Progenitor cell of endocrine pancreas (in vitro differentiated cells): ENCODE data around the gene TCEAL9. TPM values are rescaled to one million over a fixed set of nuclear protein-coding genes. Genes with fewer than 3 reads are reported as not detected.

Experiments
- DNase-seq: peaks from one replicate; pipeline ENCODE4 v3.0.0; 2021; ENCODE audit warnings: low spot score; ENCODE audit not compliant: unreplicated experiment
- H3K27ac Mint-ChIP-seq: 2 replicates; pipeline ENCODE4 v1.8.0; 2021; ENCODE audit warnings: mild to moderate bottlenecking, moderate library complexity, mixed read lengths
- H3K27me3 Mint-ChIP-seq: 2 replicates; pipeline ENCODE4 v1.8.0; 2021; ENCODE audit warnings: mixed read lengths
- H3K36me3 Mint-ChIP-seq: 2 replicates; pipeline ENCODE4 v1.8.0; 2022; ENCODE audit warnings: mixed read lengths; ENCODE audit not compliant: insufficient read depth
- H3K4me1 Mint-ChIP-seq: 2 replicates; pipeline ENCODE4 v1.8.0; 2021; ENCODE audit warnings: low read depth, mixed read lengths
- H3K4me3 Mint-ChIP-seq: 2 replicates; pipeline ENCODE4 v1.8.0; 2021; ENCODE audit warnings: low read depth, mild to moderate bottlenecking, moderate library complexity, mixed read lengths
- H3K9me3 Mint-ChIP-seq: 2 replicates; pipeline ENCODE4 v1.8.0; 2021; ENCODE audit warnings: low read depth, mixed read lengths
- total RNA-seq: library from RNA; stranded (reverse); gene quantifications from 2 replicates; pipeline ENCODE4 v1.2.1, GENCODE V29; 2021
- TF ChIP-seq, protein P1 (sequence below): fragments of 200-600 bp; sonication (generic); IDR thresholded peaks from one replicate; pipeline ENCODE4 v1.5.0; 2021; ENCODE audit warnings: antibody characterized with exemption, mild to moderate bottlenecking; ENCODE audit not compliant: unreplicated experiment

The TCEAL9 gene
- total RNA-seq, 1 donor from 2014 or later = 118 TPM

- H3K4me1 Mint-ChIP-seq = no peaks in the 10 kb centered on the region
- no peak for DNase-seq
- H3K27me3 Mint-ChIP-seq = no peaks in the 10 kb centered on the region
- H3K36me3 Mint-ChIP-seq = no peaks in the 10 kb centered on the region
- TF ChIP-seq, protein P1, sequence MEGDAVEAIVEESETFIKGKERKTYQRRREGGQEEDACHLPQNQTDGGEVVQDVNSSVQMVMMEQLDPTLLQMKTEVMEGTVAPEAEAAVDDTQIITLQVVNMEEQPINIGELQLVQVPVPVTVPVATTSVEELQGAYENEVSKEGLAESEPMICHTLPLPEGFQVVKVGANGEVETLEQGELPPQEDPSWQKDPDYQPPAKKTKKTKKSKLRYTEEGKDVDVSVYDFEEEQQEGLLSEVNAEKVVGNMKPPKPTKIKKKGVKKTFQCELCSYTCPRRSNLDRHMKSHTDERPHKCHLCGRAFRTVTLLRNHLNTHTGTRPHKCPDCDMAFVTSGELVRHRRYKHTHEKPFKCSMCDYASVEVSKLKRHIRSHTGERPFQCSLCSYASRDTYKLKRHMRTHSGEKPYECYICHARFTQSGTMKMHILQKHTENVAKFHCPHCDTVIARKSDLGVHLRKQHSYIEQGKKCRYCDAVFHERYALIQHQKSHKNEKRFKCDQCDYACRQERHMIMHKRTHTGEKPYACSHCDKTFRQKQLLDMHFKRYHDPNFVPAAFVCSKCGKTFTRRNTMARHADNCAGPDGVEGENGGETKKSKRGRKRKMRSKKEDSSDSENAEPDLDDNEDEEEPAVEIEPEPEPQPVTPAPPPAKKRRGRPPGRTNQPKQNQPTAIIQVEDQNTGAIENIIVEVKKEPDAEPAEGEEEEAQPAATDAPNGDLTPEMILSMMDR = no peak
- peaks cover 7% of the 10 kb centered on the region for H3K9me3 Mint-ChIP-seq
- no peak overlapping the region for H3K27ac Mint-ChIP-seq
- H3K4me3 Mint-ChIP-seq = no peak overlapping the region
Measured at GRCh38 chrX:103397707-103398106, 41.4 kb downstream of the TCEAL9 start.

GRCh38 chrX:103398421-103398864 lies 42.1 kb downstream of the TCEAL9 start:
- no peaks in the 10 kb centered on the region for H3K36me3 Mint-ChIP-seq
- TF ChIP-seq, protein P1 = no peak
- H3K4me1 Mint-ChIP-seq = no peaks in the 10 kb centered on the region
- no peaks in the 10 kb centered on the region for H3K27me3 Mint-ChIP-seq
- DNase-seq = no peak
- H3K27ac Mint-ChIP-seq = no peak overlapping the region
- peaks cover 3% of the 10 kb centered on the region for H3K9me3 Mint-ChIP-seq
- H3K4me3 Mint-ChIP-seq = no peak overlapping the region

DNA sequence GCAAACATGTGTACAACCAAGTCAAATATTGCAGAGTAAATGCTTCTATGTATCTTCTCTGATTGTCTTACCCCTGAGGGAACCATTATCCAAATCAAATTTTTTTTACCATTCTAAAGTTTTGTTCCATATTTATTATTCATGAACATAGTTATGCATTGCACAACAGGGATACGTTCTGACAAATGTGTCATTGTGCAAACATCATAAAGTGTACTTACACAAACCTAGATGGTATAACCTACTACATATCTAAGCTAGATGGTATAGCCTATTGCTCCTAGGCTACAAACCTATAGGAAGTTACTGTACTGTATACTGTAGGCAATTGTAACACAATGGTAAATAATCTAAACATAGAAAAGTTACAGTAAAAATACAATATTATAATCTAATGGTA lies 43.4 kb downstream of the TCEAL9 start:
- Mint-ChIP-seq H3K9me3 (peaks cover 5% of the 10 kb centered on the region), H3K4me1 (peaks cover 1% of the 10 kb centered on the region), H3K27me3 (no peaks in the 10 kb centered on the region), H3K4me3 (no peak overlapping the region), H3K36me3 (no peaks in the 10 kb centered on the region), H3K27ac (no peak overlapping the region)
- TF ChIP-seq, protein P1 = no peak
- no peak for DNase-seq

GRCh38 chrX:103400931-103401330 lies 44.6 kb downstream of the TCEAL9 start:
- Mint-ChIP-seq H3K36me3 (no peaks in the 10 kb centered on the region), H3K27me3 (no peaks in the 10 kb centered on the region), H3K9me3 (peaks cover 5% of the 10 kb centered on the region), H3K27ac (no peak overlapping the region), H3K4me3 (no peak overlapping the region), H3K4me1 (peaks cover 1% of the 10 kb centered on the region)
- no peak for DNase-seq
- TF ChIP-seq, protein P1 = no peak

- TF ChIP-seq, protein P1 = no peak
- Mint-ChIP-seq H3K36me3 (peaks cover 2% of the 10 kb centered on the region), H3K4me1 (peaks cover 1% of the 10 kb centered on the region), H3K9me3 (peaks cover 6% of the 10 kb centered on the region), H3K27me3 (no peaks in the 10 kb centered on the region), H3K27ac (peak overlapping the region; percentile 71), H3K4me3 (peak overlapping the region; percentile 82)
- peak; percentile 22 for DNase-seq
Measured at GRCh38 chrX:103404231-103405008, 48.1 kb downstream of the TCEAL9 start.
